HEK293 (cell line): ENCODE results near the gene MRPL54.

Experiments
- CTCF ChIA-PET: fragments of 350-600 bp; formaldehyde crosslinking; extraction: SDS; loops from one replicate; lab custom pipeline; 2021; ENCODE audit warnings: antibody characterized with exemption; lab: Yijun Ruan, JAX
- POLR2A ChIA-PET: fragments of 300-600 bp; formaldehyde crosslinking; extraction: SDS; loops from one replicate; lab custom pipeline; 2020; ENCODE audit warnings: antibody characterized with exemption, inconsistent platforms; lab: Yijun Ruan, JAX
- H3K27ac ChIP-seq: fragments of 200-500 bp; sonication (Bioruptor generic); 2 replicates; pipeline ENCODE4 v1.5.1; 2014; ENCODE audit warnings: low read depth, low read length, control low read depth, inconsistent platforms; ENCODE audit errors: extremely low read depth
- H3K36me3 ChIP-seq, 2 experiments: fragments of 200-500 bp in 1 of 2; sonication (Bioruptor generic) in 1 of 2; 1 replicate in 1 of 2; 2 replicates in 1 of 2; pipeline ENCODE4 v1.5.1; 2014 to 2017; ENCODE audit warnings: inconsistent platforms in 2 of 2, low read length in 2 of 2; ENCODE audit not compliant: control insufficient read depth in 2 of 2, insufficient read depth in 1 of 2
- H3K4me1 ChIP-seq: fragments of 200-500 bp; sonication (Bioruptor generic); 2 replicates; pipeline ENCODE4 v1.5.1; 2014; ENCODE audit warnings: mild to moderate bottlenecking, low read length, inconsistent platforms; ENCODE audit not compliant: control insufficient read depth, insufficient read depth
- H3K4me3 ChIP-seq: 2 replicates; pipeline ENCODE4 v1.5.1; 2011; ENCODE audit warnings: low read depth, mild to moderate bottlenecking, control low read depth, low read length, moderate library complexity
- H3K9me3 ChIP-seq: fragments of 200-500 bp; sonication (Bioruptor generic); 2 replicates; pipeline ENCODE4 v1.5.1; 2014; ENCODE audit warnings: low read depth, low read length, inconsistent platforms; ENCODE audit not compliant: control insufficient read depth, insufficient read depth
- BCL6B ChIP-seq: fragments of 450-650 bp; formaldehyde crosslinking; IDR thresholded peaks from 2 replicates; pipeline ENCODE4 v1.5.1; 2017; ENCODE audit warnings: missing biosample characterization, missing genetic modification characterization
- GLI4 ChIP-seq: fragments of 450-650 bp; formaldehyde crosslinking; IDR thresholded peaks from 2 replicates; pipeline ENCODE4 v1.5.1; 2016; ENCODE audit warnings: missing biosample characterization, missing genetic modification characterization
- GLIS2 ChIP-seq: fragments of 450-650 bp; formaldehyde crosslinking; IDR thresholded peaks from 2 replicates; pipeline ENCODE4 v1.5.1; 2016; ENCODE audit warnings: missing biosample characterization, missing genetic modification characterization
- HOXD13 ChIP-seq: sonication (generic); formaldehyde crosslinking; IDR thresholded peaks from 2 replicates; pipeline ENCODE4 v1.8.0; 2022; ENCODE audit warnings: missing genetic modification reagents, borderline replicate concordance
- KLF1 ChIP-seq: fragments of 450-650 bp; formaldehyde crosslinking; IDR thresholded peaks from 2 replicates; pipeline ENCODE4 v1.5.1; 2016; ENCODE audit warnings: missing biosample characterization, missing genetic modification characterization
- KLF10 ChIP-seq: fragments of 450-650 bp; IDR thresholded peaks from 2 replicates; pipeline ENCODE4 v1.5.1; 2018; ENCODE audit warnings: missing biosample characterization, mild to moderate bottlenecking, missing genetic modification characterization
- KLF17 ChIP-seq: fragments of 450-650 bp; formaldehyde crosslinking; IDR thresholded peaks from 2 replicates; pipeline ENCODE4 v1.5.1; 2016; ENCODE audit warnings: missing biosample characterization, missing genetic modification characterization
- PATZ1 ChIP-seq: fragments of 450-650 bp; formaldehyde crosslinking; IDR thresholded peaks from 2 replicates; pipeline ENCODE4 v1.5.1; 2016; ENCODE audit warnings: missing biosample characterization, missing genetic modification characterization
- WT1 ChIP-seq: fragments of 450-650 bp; formaldehyde crosslinking; IDR thresholded peaks from 2 replicates; pipeline ENCODE4 v1.5.1; 2016; ENCODE audit warnings: missing biosample characterization, missing genetic modification characterization
- ZBTB21 ChIP-seq: fragments of 450-650 bp; formaldehyde crosslinking; IDR thresholded peaks from 2 replicates; pipeline ENCODE4 v1.5.1; 2017; ENCODE audit warnings: missing biosample characterization, missing genetic modification characterization
- ZNF138 ChIP-seq: fragments of 450-650 bp; formaldehyde crosslinking; IDR thresholded peaks from 2 replicates; pipeline ENCODE4 v1.5.1; 2016; ENCODE audit warnings: missing biosample characterization, missing genetic modification characterization, borderline replicate concordance
- ZNF16 ChIP-seq: fragments of 450-650 bp; formaldehyde crosslinking; IDR thresholded peaks from 2 replicates; pipeline ENCODE4 v1.5.1; 2016; ENCODE audit warnings: low read depth, missing biosample characterization, missing genetic modification characterization
- ZNF2 ChIP-seq: fragments of 450-650 bp; formaldehyde crosslinking; IDR thresholded peaks from 2 replicates; pipeline ENCODE4 v1.5.1; 2016; ENCODE audit warnings: missing biosample characterization, missing genetic modification characterization
- ZNF24 ChIP-seq: fragments of 450-650 bp; formaldehyde crosslinking; IDR thresholded peaks from 2 replicates; pipeline ENCODE4 v1.5.1; 2016; ENCODE audit warnings: missing biosample characterization, missing genetic modification characterization
- ZNF37A ChIP-seq: fragments of 450-650 bp; IDR thresholded peaks from 2 replicates; pipeline ENCODE4 v1.5.1; 2018; ENCODE audit warnings: missing biosample characterization, missing genetic modification characterization
- ZNF394 ChIP-seq: fragments of 450-650 bp; formaldehyde crosslinking; IDR thresholded peaks from 2 replicates; pipeline ENCODE4 v1.5.1; 2016; ENCODE audit warnings: missing biosample characterization, missing genetic modification characterization, mild to moderate bottlenecking, moderate library complexity, borderline replicate concordance
- ZNF426 ChIP-seq: fragments of 450-650 bp; formaldehyde crosslinking; IDR thresholded peaks from 2 replicates; pipeline ENCODE4 v1.5.1; 2017; ENCODE audit warnings: missing biosample characterization, missing genetic modification characterization, mild to moderate bottlenecking, inconsistent platforms, moderate library complexity
- ZNF488 ChIP-seq: fragments of 450-650 bp; formaldehyde crosslinking; IDR thresholded peaks from 2 replicates; pipeline ENCODE4 v1.5.1; 2016; ENCODE audit warnings: missing biosample characterization, missing genetic modification characterization
- ZNF529 ChIP-seq: fragments of 450-650 bp; formaldehyde crosslinking; IDR thresholded peaks from 2 replicates; pipeline ENCODE4 v1.5.1; 2017; ENCODE audit warnings: missing genetic modification characterization, missing biosample characterization; ENCODE audit not compliant: insufficient replicate concordance
- ZNF558 ChIP-seq: fragments of 450-650 bp; formaldehyde crosslinking; IDR thresholded peaks from 2 replicates; pipeline ENCODE4 v1.5.1; 2016; ENCODE audit warnings: missing biosample characterization, missing genetic modification characterization
- ZNF623 ChIP-seq: fragments of 450-650 bp; formaldehyde crosslinking; IDR thresholded peaks from 2 replicates; pipeline ENCODE4 v1.5.1; 2016; ENCODE audit warnings: missing biosample characterization, missing genetic modification characterization
- ZNF629 ChIP-seq: fragments of 450-650 bp; formaldehyde crosslinking; IDR thresholded peaks from 2 replicates; pipeline ENCODE4 v1.5.1; 2017; ENCODE audit warnings: missing biosample characterization, missing genetic modification characterization
- ZNF654 ChIP-seq: fragments of 450-650 bp; formaldehyde crosslinking; IDR thresholded peaks from 2 replicates; pipeline ENCODE4 v1.5.1; 2016; ENCODE audit warnings: low read depth, missing biosample characterization, missing genetic modification characterization
- ZNF747 ChIP-seq: fragments of 450-650 bp; formaldehyde crosslinking; IDR thresholded peaks from 2 replicates; pipeline ENCODE4 v1.5.1; 2016; ENCODE audit warnings: missing biosample characterization, missing genetic modification characterization
- ZNF830 ChIP-seq: fragments of 450-650 bp; IDR thresholded peaks from 2 replicates; pipeline ENCODE4 v1.5.0; 2018; ENCODE audit warnings: missing biosample characterization, missing genetic modification characterization, low read depth, mild to moderate bottlenecking, moderate library complexity
- ZSCAN23 ChIP-seq: fragments of 450-650 bp; formaldehyde crosslinking; IDR thresholded peaks from 2 replicates; pipeline ENCODE4 v1.5.1; 2016; ENCODE audit warnings: missing biosample characterization, missing genetic modification characterization
- ZSCAN5A ChIP-seq: fragments of 450-650 bp; formaldehyde crosslinking; IDR thresholded peaks from 2 replicates; pipeline ENCODE4 v1.5.1; 2016; ENCODE audit warnings: missing biosample characterization, missing genetic modification characterization

MRPL54 gene

GRCh38 chr19:3782330-3782729 is 19.8 kb downstream of the MRPL54 start (continued):
- TF ChIP-seq ZNF394 (tag by site-specific recombination) = no peak

- CTCF ChIA-PET = interaction anchor here (0.6 to 0.7 kb wide), 2 partner anchors 425 to 623 kb away, joined by 3 read pairs; no protein-coding TSS in a partner anchor
- no peaks in the 10 kb centered on the region for H3K4me1 ChIP-seq
- H3K36me3 ChIP-seq = no peaks in the 10 kb centered on the region
- H3K27ac ChIP-seq = no peak overlapping the region
- TF ChIP-seq ZNF558 (tag by site-specific recombination) = no peak
- no peak for TF ChIP-seq KLF10 (tag by site-specific recombination)
- no peak for TF ChIP-seq ZNF488 (tag by site-specific recombination)
- no peak for TF ChIP-seq ZNF426
- TF ChIP-seq ZNF623 = no peak
- TF ChIP-seq GLIS2 (tag by site-specific recombination) = no peak
- no peak for TF ChIP-seq ZNF37A (tag by site-specific recombination)
- no peak for TF ChIP-seq HOXD13 (CRISPR knock-in tag)
- no peak for TF ChIP-seq ZSCAN23 (tag by site-specific recombination)
- TF ChIP-seq ZNF529 (tag by site-specific recombination) = no peak
- TF ChIP-seq BCL6B (tag by site-specific recombination) = no peak
- TF ChIP-seq ZSCAN5A = no peak
- no peak for TF ChIP-seq ZBTB21
- no peak for TF ChIP-seq GLI4 (tag by site-specific recombination)
- TF ChIP-seq ZNF629 (tag by site-specific recombination) = no peak
- no peak for TF ChIP-seq KLF1 (tag by site-specific recombination)
- TF ChIP-seq KLF17 (tag by site-specific recombination) = no peak
- POLR2A ChIA-PET = no interaction called here
- H3K4me3 ChIP-seq = no peak overlapping the region
- H3K9me3 ChIP-seq = no peaks in the 10 kb centered on the region
Observed at GRCh38 chr19:3782903-3783302, 20.4 kb downstream of the MRPL54 start.

GRCh38 chr19:3783660-3784584 is 21.4 kb downstream of the MRPL54 start:
- POLR2A ChIA-PET = interaction anchor here (1.6 kb wide), 1 partner anchor 22 kb away, joined by 6 read pairs; the partner anchor contains the start of genes APBA3 and MRPL54
- no peaks in the 10 kb centered on the region for H3K4me1 ChIP-seq
- TF ChIP-seq PATZ1 (tag by site-specific recombination) (0 out of 2 replicates have a peak, but pooled peaks have one; percentile 7), ZNF24 (tag by site-specific recombination) (no peak), ZNF2 (0 out of 2 replicates have a peak, but pooled peaks have one; percentile 37), ZNF654 (no peak), WT1 (tag by site-specific recombination) (no peak), ZNF747 (no peak), ZNF138 (tag by site-specific recombination) (no peak), ZNF16 (tag by site-specific recombination) (no peak), ZNF830 (no peak)

More at GRCh38 chr19:3783660-3784584, 21.4 kb downstream of the MRPL54 start:
- no peaks in the 10 kb centered on the region for H3K9me3 ChIP-seq
- no peaks in the 10 kb centered on the region for H3K36me3 ChIP-seq
- H3K4me3 ChIP-seq = no peak overlapping the region
- no peak overlapping the region for H3K27ac ChIP-seq
- CTCF ChIA-PET = interaction anchor here (0.8 to 1.1 kb wide), 2 partner anchors 9 to 38 kb away, joined by 3 to 4 read pairs; no protein-coding TSS in a partner anchor
